Stimulated activated naive CD8-positive, alpha-beta T cell treated with anti-CD3 and anti-CD28 coated beads, Interleukin-15, Interleukin-2, amounts not matched to agents 100 ng/mL and 50 ng/mL, for 24 hours (primary cell): ENCODE data around the gene C5.
"Not testable (repeated sequence)": the region's sequence is repeated elsewhere in the genome, so short reads cannot be mapped to it uniquely, and the experiment has no call there.

ENCODE experiments used
- H3K27ac Mint-ChIP-seq: one replicate; pipeline ENCODE4 v1.8.0; 2021; ENCODE audit warnings: mild to moderate bottlenecking, mixed read lengths
- H3K27me3 Mint-ChIP-seq: one replicate; pipeline ENCODE4 v1.8.0; 2021; ENCODE audit warnings: mixed read lengths
- H3K36me3 Mint-ChIP-seq: one replicate; pipeline ENCODE4 v1.8.0; 2021; ENCODE audit warnings: low read depth, mixed read lengths
- H3K4me1 Mint-ChIP-seq: one replicate; pipeline ENCODE4 v1.8.0; 2021; ENCODE audit warnings: low read depth, mixed read lengths
- H3K4me3 Mint-ChIP-seq: one replicate; pipeline ENCODE4 v1.8.0; 2021; ENCODE audit warnings: mild to moderate bottlenecking, mixed read lengths
- H3K9me3 Mint-ChIP-seq: one replicate; pipeline ENCODE4 v1.8.0; 2021; ENCODE audit warnings: mixed read lengths

Gene C5

GRCh38 chr9:121066850-121067249 lies 16.8 kb upstream of the C5 start:
- Mint-ChIP-seq H3K9me3 (peaks cover 9% of the 10 kb centered on the region), H3K4me1 (peaks cover 36% of the 10 kb centered on the region), H3K4me3 (no peak overlapping the region), H3K27me3 (no peaks in the 10 kb centered on the region), H3K36me3 (peaks cover 12% of the 10 kb centered on the region), H3K27ac (no peak overlapping the region)

GRCh38 chr9:121059998-121060636 lies 10.0 kb upstream of the C5 start:
- Mint-ChIP-seq H3K36me3 (no peaks in the 10 kb centered on the region), H3K27me3 (no peaks in the 10 kb centered on the region), H3K27ac (no peak overlapping the region), H3K9me3 (no peaks in the 10 kb centered on the region), H3K4me3 (no peak overlapping the region), H3K4me1 (peaks cover 16% of the 10 kb centered on the region)

GRCh38 chr9:121059513-121059912 lies 9.4 kb upstream of the C5 start:
- Mint-ChIP-seq H3K27me3 (no peaks in the 10 kb centered on the region), H3K27ac (no peak overlapping the region), H3K36me3 (no peaks in the 10 kb centered on the region), H3K9me3 (no peaks in the 10 kb centered on the region), H3K4me1 (peaks cover 16% of the 10 kb centered on the region), H3K4me3 (no peak overlapping the region)

GRCh38 chr9:121057821-121058220 lies 7.7 kb upstream of the C5 start:
- Mint-ChIP-seq H3K27me3 (no peaks in the 10 kb centered on the region), H3K4me3 (no peak overlapping the region), H3K27ac (no peak overlapping the region), H3K4me1 (peaks cover 10% of the 10 kb centered on the region), H3K9me3 (no peaks in the 10 kb centered on the region), H3K36me3 (no peaks in the 10 kb centered on the region)

- no peak overlapping the region for H3K4me3 Mint-ChIP-seq
These were observed 5.6 kb upstream of the C5 start for GRCh38 chr9:121055642-121056143.

GRCh38 chr9:121053544-121053943 lies 3.5 kb upstream of the C5 start:
- Mint-ChIP-seq H3K9me3 (no peaks in the 10 kb centered on the region), H3K36me3 (no peaks in the 10 kb centered on the region), H3K4me1 (no peaks in the 10 kb centered on the region), H3K27me3 (no peaks in the 10 kb centered on the region), H3K4me3 (no peak overlapping the region), H3K27ac (no peak overlapping the region)

More at GRCh38 chr9:121055642-121056143, 5.6 kb upstream of the C5 start:
- Mint-ChIP-seq H3K4me1 (peaks cover 9% of the 10 kb centered on the region), H3K36me3 (no peaks in the 10 kb centered on the region), H3K9me3 (no peaks in the 10 kb centered on the region), H3K27me3 (no peaks in the 10 kb centered on the region), H3K27ac (no peak overlapping the region)

GRCh38 chr9:121048618-121049017 lies 1.5 kb downstream of the C5 start:
- H3K27ac Mint-ChIP-seq: no peak overlapping the region
- no peak overlapping the region for H3K4me3 Mint-ChIP-seq
- no peaks in the 10 kb centered on the region for H3K36me3 Mint-ChIP-seq
- H3K27me3 Mint-ChIP-seq: no peaks in the 10 kb centered on the region
- H3K9me3 Mint-ChIP-seq: no peaks in the 10 kb centered on the region
- H3K4me1 Mint-ChIP-seq: no peaks in the 10 kb centered on the region

- no peaks in the 10 kb centered on the region for H3K27me3 Mint-ChIP-seq
- H3K9me3 Mint-ChIP-seq: no peaks in the 10 kb centered on the region
- H3K36me3 Mint-ChIP-seq: no peaks in the 10 kb centered on the region
- H3K27ac Mint-ChIP-seq: no peak overlapping the region
- no peak overlapping the region for H3K4me3 Mint-ChIP-seq
- H3K4me1 Mint-ChIP-seq: no peaks in the 10 kb centered on the region
These were observed 1.9 kb downstream of the C5 start for GRCh38 chr9:121048175-121048574.

GRCh38 chr9:121038804-121039203 lies 11.3 kb downstream of the C5 start:
- Mint-ChIP-seq H3K9me3 (no peaks in the 10 kb centered on the region), H3K4me1 (no peaks in the 10 kb centered on the region), H3K4me3 (no peak overlapping the region), H3K27me3 (no peaks in the 10 kb centered on the region), H3K27ac (no peak overlapping the region), H3K36me3 (no peaks in the 10 kb centered on the region)

GRCh38 chr9:121038362-121038761 lies 11.7 kb downstream of the C5 start:
- H3K4me3 Mint-ChIP-seq: no peak overlapping the region
- no peaks in the 10 kb centered on the region for H3K27me3 Mint-ChIP-seq
- H3K4me1 Mint-ChIP-seq: no peaks in the 10 kb centered on the region
- H3K9me3 Mint-ChIP-seq: no peaks in the 10 kb centered on the region
- no peaks in the 10 kb centered on the region for H3K36me3 Mint-ChIP-seq
- H3K27ac Mint-ChIP-seq: no peak overlapping the region

- H3K27me3 Mint-ChIP-seq, H3K4me1 Mint-ChIP-seq, H3K36me3 Mint-ChIP-seq, H3K27ac Mint-ChIP-seq, H3K9me3 Mint-ChIP-seq, H3K4me3 Mint-ChIP-seq: not testable (repeated sequence)
These were observed 14.4 kb downstream of the C5 start for GRCh38 chr9:121035717-121036116.

GRCh38 chr9:121034529-121034928 lies 15.5 kb downstream of the C5 start:
- Mint-ChIP-seq H3K4me3 (no peak overlapping the region), H3K27me3 (no peaks in the 10 kb centered on the region), H3K27ac (no peak overlapping the region), H3K36me3 (no peaks in the 10 kb centered on the region), H3K4me1 (no peaks in the 10 kb centered on the region), H3K9me3 (no peaks in the 10 kb centered on the region)

GRCh38 chr9:121029469-121029868 lies 20.6 kb downstream of the C5 start:
- H3K9me3 Mint-ChIP-seq: no peaks in the 10 kb centered on the region
- no peak overlapping the region for H3K27ac Mint-ChIP-seq
- no peaks in the 10 kb centered on the region for H3K4me1 Mint-ChIP-seq
- no peak overlapping the region for H3K4me3 Mint-ChIP-seq
- no peaks in the 10 kb centered on the region for H3K36me3 Mint-ChIP-seq
- no peaks in the 10 kb centered on the region for H3K27me3 Mint-ChIP-seq

GRCh38 chr9:121028285-121028684 lies 21.8 kb downstream of the C5 start:
- H3K36me3 Mint-ChIP-seq, H3K4me3 Mint-ChIP-seq, H3K9me3 Mint-ChIP-seq, H3K4me1 Mint-ChIP-seq, H3K27me3 Mint-ChIP-seq, H3K27ac Mint-ChIP-seq: not testable (repeated sequence)

- Mint-ChIP-seq H3K4me1 (no peaks in the 10 kb centered on the region), H3K36me3 (no peaks in the 10 kb centered on the region), H3K27me3 (no peaks in the 10 kb centered on the region), H3K4me3 (no peak overlapping the region), H3K9me3 (no peaks in the 10 kb centered on the region), H3K27ac (no peak overlapping the region)
These were observed 23.3 kb downstream of the C5 start for GRCh38 chr9:121026768-121027167.

- no peak overlapping the region for H3K4me3 Mint-ChIP-seq
- no peaks in the 10 kb centered on the region for H3K36me3 Mint-ChIP-seq
- H3K27me3 Mint-ChIP-seq: no peaks in the 10 kb centered on the region
- H3K4me1 Mint-ChIP-seq: no peaks in the 10 kb centered on the region
- no peak overlapping the region for H3K27ac Mint-ChIP-seq
- no peaks in the 10 kb centered on the region for H3K9me3 Mint-ChIP-seq
These were observed 23.8 kb downstream of the C5 start for GRCh38 chr9:121026260-121026691.
